K562 (cell line): ENCODE data around the gene ALDH9A1. TPM values are rescaled to one million over a fixed set of nuclear protein-coding genes. Genes with fewer than 3 reads are reported as not detected.

Experiments used
- ATF1 ChIP-seq, 2 experiments: fragments of 450-650 bp in 1 of 2; IDR thresholded peaks; 2 replicates each; pipeline ENCODE4 v1.6.1; 2016; ENCODE audit warnings: missing compliant biosample characterization in 1 of 2, missing genetic modification characterization in 1 of 2
- CBX2 ChIP-seq: fragments of 200-600 bp; sonication (generic); IDR thresholded peaks from one replicate; pipeline ENCODE4 v1.6.1; 2012; ENCODE audit warnings: mild to moderate bottlenecking, low read length, inconsistent platforms; ENCODE audit not compliant: insufficient read depth, poor library complexity, severe bottlenecking
- CEBPB ChIP-seq: fragments of 450-650 bp; IDR thresholded peaks from 2 replicates; pipeline ENCODE4 v1.6.1; 2016; ENCODE audit warnings: missing genetic modification characterization, missing compliant biosample characterization
- ELF2 ChIP-seq: fragments of 250-450 bp; sonication (Bioruptor Pico); IDR thresholded peaks from 2 replicates; pipeline ENCODE4 v1.5.0; 2021; ENCODE audit warnings: mild to moderate bottlenecking
- FOXK2 ChIP-seq, 2 experiments: fragments of 450-650 bp; IDR thresholded peaks in 1 of 2; conservative IDR thresholded peaks in 1 of 2; 2 replicates each; pipeline ENCODE4 v1.6.1; 2016; ENCODE audit warnings: low read depth in 2 of 2, mild to moderate bottlenecking in 1 of 2
- JUND ChIP-seq, 2 experiments: IDR thresholded peaks; 2 replicates in 1 of 2; 3 replicates in 1 of 2; pipeline ENCODE4 v1.6.1; 2011; ENCODE audit warnings: borderline replicate concordance in 2 of 2, low read depth in 2 of 2, low read length in 2 of 2, improper control_type of control experiment in 1 of 2, missing biosample characterization in 1 of 2, missing genetic modification characterization in 1 of 2, missing genetic modification reagents in 1 of 2
- MECOM ChIP-seq: fragments of 250-450 bp; sonication (Bioruptor Pico); IDR thresholded peaks from 2 replicates; pipeline ENCODE4 v1.8.0; 2022; ENCODE audit warnings: inconsistent platforms
- PTBP1 ChIP-seq: fragments of 200-400 bp; formaldehyde crosslinking; IDR thresholded peaks from 2 replicates; pipeline ENCODE4 v1.6.1; 2017; ENCODE audit warnings: low read depth, low read length
- TOE1 ChIP-seq, 2 experiments: fragments of 450-650 bp in 1 of 2; sonication (generic) in 1 of 2; formaldehyde crosslinking in 1 of 2; IDR thresholded peaks; 2 replicates each; pipeline versions ENCODE4 v1.7.1 to v1.8.0; 2016 to 2022; ENCODE audit warnings: borderline replicate concordance in 2 of 2, mild to moderate bottlenecking in 2 of 2, antibody characterized with exemption in 1 of 2, inconsistent platforms in 1 of 2, low read depth in 1 of 2, missing genetic modification reagents in 1 of 2, moderate library complexity in 1 of 2
- ZBTB1 ChIP-seq: sonication (generic); formaldehyde crosslinking; IDR thresholded peaks from 2 replicates; pipeline ENCODE4 v1.8.1; 2023; ENCODE audit warnings: missing genetic modification reagents, low read depth, mild to moderate bottlenecking, borderline replicate concordance
- ZFP30 ChIP-seq: fragments of 250-450 bp; sonication (Bioruptor Pico); IDR thresholded peaks from 2 replicates; pipeline ENCODE4 v1.8.0; 2022; ENCODE audit warnings: moderate library complexity, mild to moderate bottlenecking, inconsistent platforms, borderline replicate concordance
- ZKSCAN8 ChIP-seq: fragments of 200-800 bp; sonication (Bioruptor generic); IDR thresholded peaks from 2 replicates; pipeline ENCODE4 v1.6.1; 2016; ENCODE audit warnings: missing genetic modification characterization, missing compliant biosample characterization
- ZNF224 ChIP-seq: sonication (generic); formaldehyde crosslinking; IDR thresholded peaks from 2 replicates; pipeline ENCODE4 v1.8.0; 2022; ENCODE audit warnings: mild to moderate bottlenecking, missing genetic modification reagents
- ZNF280B ChIP-seq: fragments of 250-450 bp; sonication (Bioruptor Pico); IDR thresholded peaks from 2 replicates; pipeline ENCODE4 v1.5.1; 2021; ENCODE audit warnings: mild to moderate bottlenecking
- ZNF589 ChIP-seq: fragments of 200-800 bp; sonication (Bioruptor generic); IDR thresholded peaks from 2 replicates; pipeline ENCODE4 v1.6.1; 2016; ENCODE audit warnings: low read depth, missing genetic modification characterization, missing compliant biosample characterization
- ZNF695 ChIP-seq: fragments of 450-650 bp; formaldehyde crosslinking; IDR thresholded peaks from 2 replicates; pipeline ENCODE4 v1.4.0; 2020; ENCODE audit warnings: mild to moderate bottlenecking, moderate library complexity
- polyA plus RNA-seq, 8 experiments: library from polyadenylated mRNA; depleted of rRNA in 4 of 8; stranded (reverse) in 5 of 8; unstranded in 3 of 8; fragments of >200 nt; fragmentation: Nextera tagmentation in 2 of 8; fragmentation: Illumina TruSeq in 1 of 8; extraction: Ambion mirVana in 2 of 8; extraction: Trizol in 1 of 8; gene quantifications; 2 replicates each; pipeline versions ENCODE4 v1.2.1 to v1.2.3, GENCODE V29; 2011 to 2014; ENCODE audit warnings: inconsistent platforms in 1 of 8, missing spikeins in 1 of 8
- total RNA-seq, 7 experiments: library from RNA; depleted of rRNA in 6 of 7; stranded (reverse); fragments of >200 nt in 6 of 7; fragmentation: Illumina TruSeq in 2 of 7; extraction: Trizol in 2 of 7; gene quantifications; 2 replicates each; pipeline versions ENCODE4 v1.2.1 to v1.2.3, GENCODE V29; 2011 to 2021; ENCODE audit warnings: low replicate concordance in 1 of 7
- TF ChIP-seq, protein P1 (sequence below): sonication (generic); formaldehyde crosslinking; IDR thresholded peaks from 2 replicates; pipeline ENCODE4 v1.8.1; 2023; ENCODE audit warnings: mild to moderate bottlenecking, missing genetic modification reagents
- TF ChIP-seq, protein P2 (sequence below): fragments of 450-650 bp; formaldehyde crosslinking; IDR thresholded peaks from 2 replicates; pipeline ENCODE4 v1.4.0; 2022; ENCODE audit warnings: mild to moderate bottlenecking, moderate library complexity

Gene ALDH9A1
- total and polyA plus RNA-seq, 9 of the 15 experiments (the other 6 are each of a cell fraction or from before 2014, with no cell fraction given) = 26.5 to 54.3 (median 39.2) TPM

GRCh38 chr1:165698761-165699052, 345 bp upstream of the ALDH9A1 start (continued):
- TF ChIP-seq TOE1 (IDR thresholded peaks at IDR 0.05; ENCODE audit: borderline replicate concordance) = no peak
- TF ChIP-seq TOE1 (CRISPR knock-in tag; IDR thresholded peaks at IDR 0.05; ENCODE audit: borderline replicate concordance, low read depth) = no peak
- TF ChIP-seq MECOM (CRISPR knock-in tag) = no peak
- TF ChIP-seq CBX2 = no peak
- no peak for TF ChIP-seq ZNF589 (CRISPR knock-in tag)
- TF ChIP-seq, protein P1, sequence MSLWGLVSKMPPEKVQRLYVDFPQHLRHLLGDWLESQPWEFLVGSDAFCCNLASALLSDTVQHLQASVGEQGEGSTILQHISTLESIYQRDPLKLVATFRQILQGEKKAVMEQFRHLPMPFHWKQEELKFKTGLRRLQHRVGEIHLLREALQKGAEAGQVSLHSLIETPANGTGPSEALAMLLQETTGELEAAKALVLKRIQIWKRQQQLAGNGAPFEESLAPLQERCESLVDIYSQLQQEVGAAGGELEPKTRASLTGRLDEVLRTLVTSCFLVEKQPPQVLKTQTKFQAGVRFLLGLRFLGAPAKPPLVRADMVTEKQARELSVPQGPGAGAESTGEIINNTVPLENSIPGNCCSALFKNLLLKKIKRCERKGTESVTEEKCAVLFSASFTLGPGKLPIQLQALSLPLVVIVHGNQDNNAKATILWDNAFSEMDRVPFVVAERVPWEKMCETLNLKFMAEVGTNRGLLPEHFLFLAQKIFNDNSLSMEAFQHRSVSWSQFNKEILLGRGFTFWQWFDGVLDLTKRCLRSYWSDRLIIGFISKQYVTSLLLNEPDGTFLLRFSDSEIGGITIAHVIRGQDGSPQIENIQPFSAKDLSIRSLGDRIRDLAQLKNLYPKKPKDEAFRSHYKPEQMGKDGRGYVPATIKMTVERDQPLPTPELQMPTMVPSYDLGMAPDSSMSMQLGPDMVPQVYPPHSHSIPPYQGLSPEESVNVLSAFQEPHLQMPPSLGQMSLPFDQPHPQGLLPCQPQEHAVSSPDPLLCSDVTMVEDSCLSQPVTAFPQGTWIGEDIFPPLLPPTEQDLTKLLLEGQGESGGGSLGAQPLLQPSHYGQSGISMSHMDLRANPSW (CRISPR knock-in tag) = no peak
- TF ChIP-seq PTBP1 = no peak
- no peak for TF ChIP-seq JUND (IDR thresholded peaks at IDR 0.05; ENCODE audit: borderline replicate concordance, low read depth, low read length)
- no peak for TF ChIP-seq JUND (tag; IDR thresholded peaks at IDR 0.05; ENCODE audit: borderline replicate concordance, low read depth, low read length)
- no peak for TF ChIP-seq ZKSCAN8
- TF ChIP-seq ZNF695 (CRISPR knock-in tag) = no peak
- TF ChIP-seq ZNF280B (CRISPR knock-in tag) = no peak
- TF ChIP-seq ELF2 = no peak
- TF ChIP-seq ZBTB1 (CRISPR knock-in tag) = no peak
- TF ChIP-seq ATF1 (CRISPR knock-in tag; IDR thresholded peaks at IDR 0.05) = no peak
- no peak for TF ChIP-seq ATF1 (tag; IDR thresholded peaks at IDR 0.05)
- TF ChIP-seq CEBPB (tag) = no peak
- TF ChIP-seq, protein P2, sequence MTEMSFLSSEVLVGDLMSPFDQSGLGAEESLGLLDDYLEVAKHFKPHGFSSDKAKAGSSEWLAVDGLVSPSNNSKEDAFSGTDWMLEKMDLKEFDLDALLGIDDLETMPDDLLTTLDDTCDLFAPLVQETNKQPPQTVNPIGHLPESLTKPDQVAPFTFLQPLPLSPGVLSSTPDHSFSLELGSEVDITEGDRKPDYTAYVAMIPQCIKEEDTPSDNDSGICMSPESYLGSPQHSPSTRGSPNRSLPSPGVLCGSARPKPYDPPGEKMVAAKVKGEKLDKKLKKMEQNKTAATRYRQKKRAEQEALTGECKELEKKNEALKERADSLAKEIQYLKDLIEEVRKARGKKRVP (CRISPR knock-in tag) = no peak
- no peak for TF ChIP-seq FOXK2 (conservative IDR thresholded peaks at IDR 0.05 in 1 of 2, IDR thresholded peaks at IDR 0.05 in 1 of 2; ENCODE audit: low read depth in 2 of 2)
- TF ChIP-seq ZNF224 (CRISPR knock-in tag) = no peak
- TF ChIP-seq ZFP30 (CRISPR knock-in tag) = no peak
